HG02884 (cell line): Measurements from ENCODE around the gene MOV10L1.
"Not testable (repeated sequence)": the region's sequence is repeated elsewhere in the genome, so short reads cannot be mapped to it uniquely, and the experiment has no call there.

ENCODE experiments used
- ATAC-seq: cut with Tn5 transposase; IDR thresholded peaks from one replicate; pipeline ENCODE4 v1.9.1; 2021; ENCODE audit warnings: mild to moderate bottlenecking, moderate library complexity; ENCODE audit not compliant: unreplicated experiment

The MOV10L1 gene

DNA sequence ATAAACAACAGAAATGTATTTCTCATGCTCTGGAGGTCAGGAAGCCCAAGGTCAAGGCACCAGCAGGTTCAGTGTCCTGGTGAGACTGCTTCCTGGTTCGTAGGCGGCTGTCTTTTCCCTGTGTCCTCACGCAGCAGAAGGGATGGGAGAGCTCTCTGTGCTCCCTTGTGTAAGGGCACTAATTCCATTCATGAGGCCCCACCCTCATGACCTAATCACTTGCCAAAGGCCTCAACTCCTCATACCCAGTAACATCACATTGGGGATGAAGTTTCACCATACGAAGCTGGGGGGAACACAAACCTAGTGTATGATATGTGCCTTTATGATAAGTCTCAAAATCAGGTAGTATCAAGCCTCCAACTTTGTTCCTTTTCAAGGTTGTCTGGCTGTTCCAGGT lies 42.1 kb downstream of the MOV10L1 start:
- ATAC-seq: no peak

- no peak for ATAC-seq
Observed at GRCh38 chr22:50134481-50134880, 44.7 kb downstream of the MOV10L1 start.

DNA sequence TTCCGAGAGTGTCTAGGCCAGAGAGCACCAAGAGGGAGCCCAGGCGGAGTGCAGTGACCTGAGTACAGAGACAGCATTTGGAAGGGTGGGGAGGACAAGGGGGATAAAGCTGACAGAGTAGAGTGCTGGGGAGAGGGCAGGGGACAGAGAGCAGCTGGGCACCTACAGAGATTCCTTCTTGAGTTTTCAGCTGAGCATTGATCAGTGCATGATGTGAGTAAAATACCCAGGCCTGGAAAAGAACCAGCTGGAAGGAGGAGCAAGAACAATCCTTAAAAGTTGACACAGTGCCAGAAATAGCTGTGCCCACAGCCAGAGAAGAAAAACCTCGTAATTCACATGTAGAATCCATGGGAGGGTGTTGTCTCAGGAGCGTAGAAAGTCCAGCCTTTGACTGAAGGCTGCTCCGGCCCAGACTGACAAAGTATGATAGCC lies 46.8 kb downstream of the MOV10L1 start:
- ATAC-seq: no peak

DNA sequence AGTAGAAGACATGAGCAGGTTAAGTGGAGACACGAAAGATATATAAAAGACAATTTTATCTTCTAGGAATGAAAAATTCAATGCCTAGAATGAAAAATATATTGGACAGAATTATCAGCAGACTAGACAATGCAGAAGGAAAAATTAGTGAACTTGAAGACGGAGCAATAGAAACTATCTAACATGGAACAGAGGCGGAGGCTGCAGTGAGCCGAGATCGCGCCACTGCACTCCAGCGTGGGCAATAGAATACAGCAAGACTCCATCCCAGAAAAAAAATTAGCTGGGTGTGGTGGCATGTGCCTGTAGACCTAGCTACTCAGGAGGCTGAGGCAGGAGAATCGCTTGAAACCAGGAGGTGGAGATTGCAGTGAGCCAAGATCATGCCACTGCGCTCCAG lies 47.5 kb downstream of the MOV10L1 start:
- not testable (repeated sequence) for ATAC-seq

DNA sequence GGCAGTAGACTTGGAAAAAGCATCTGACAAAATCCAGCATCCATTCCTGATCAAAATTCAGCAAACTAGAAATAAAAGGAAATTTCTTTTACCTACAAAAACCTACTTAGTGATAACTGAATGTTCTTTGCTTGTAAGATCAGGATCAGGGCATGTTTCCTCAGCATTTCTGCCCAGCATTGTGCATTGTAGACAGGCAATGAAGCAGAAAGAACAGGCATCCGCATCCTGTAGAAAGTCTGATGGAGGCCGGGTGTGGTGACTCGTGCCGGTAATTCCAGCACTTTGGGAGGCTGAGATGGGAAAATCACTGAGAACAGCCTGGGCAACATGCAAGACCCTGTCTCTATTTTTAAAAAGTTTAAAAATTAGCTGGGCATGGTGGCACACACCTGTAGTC lies 48.2 kb downstream of the MOV10L1 start:
- no peak for ATAC-seq

DNA sequence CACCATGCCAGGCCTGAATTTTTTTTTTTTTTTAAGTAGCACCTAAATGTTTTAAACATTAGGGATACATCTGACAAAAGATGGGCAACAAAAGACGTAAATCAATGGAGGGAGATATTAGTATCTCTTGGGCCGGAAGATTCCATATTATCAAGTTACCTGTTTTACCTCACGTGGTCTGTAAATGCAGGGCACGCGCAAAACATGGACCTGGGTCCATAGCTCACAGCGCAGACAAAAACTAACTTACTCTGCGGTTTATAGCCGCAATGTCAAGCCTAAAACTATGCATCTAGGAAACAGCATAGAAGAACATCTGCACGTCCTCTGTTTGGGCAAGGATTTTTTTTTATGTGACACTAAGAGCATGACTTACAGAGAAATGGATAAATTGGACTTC lies 49.2 kb downstream of the MOV10L1 start:
- no peak for ATAC-seq

GRCh38 chr22:50139843-50140415 lies 50.1 kb downstream of the MOV10L1 start:
- no peak for ATAC-seq

GRCh38 chr22:50140615-50141014 lies 50.8 kb downstream of the MOV10L1 start:
- ATAC-seq: no peak

DNA sequence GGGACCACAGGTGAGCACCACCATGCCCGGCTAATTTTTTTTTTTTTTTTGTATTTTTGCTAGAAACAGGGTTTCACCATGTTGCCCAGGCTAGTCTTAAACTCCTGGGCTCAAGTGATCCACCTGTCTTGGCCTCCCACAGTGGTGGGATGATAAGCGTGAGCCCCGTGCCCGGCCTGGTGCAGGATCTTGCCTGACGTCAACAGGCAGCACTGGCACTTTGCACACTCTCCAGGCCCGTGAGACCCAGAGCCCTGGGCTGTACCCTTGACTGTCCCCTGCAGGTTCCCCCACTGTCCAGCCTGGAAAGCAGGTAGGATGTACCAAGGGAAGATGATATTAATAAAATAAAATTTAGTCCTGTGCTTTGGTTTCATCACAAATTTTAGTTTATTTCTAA lies 51.7 kb downstream of the MOV10L1 start:
- no peak for ATAC-seq

GRCh38 chr22:50141891-50142363 lies 52.1 kb downstream of the MOV10L1 start:
- ATAC-seq: no peak

- no peak for ATAC-seq
Observed at GRCh38 chr22:50143096-50143495, 53.3 kb downstream of the MOV10L1 start.

- no peak for ATAC-seq
Observed at GRCh38 chr22:50144005-50144614, 54.3 kb downstream of the MOV10L1 start.

DNA sequence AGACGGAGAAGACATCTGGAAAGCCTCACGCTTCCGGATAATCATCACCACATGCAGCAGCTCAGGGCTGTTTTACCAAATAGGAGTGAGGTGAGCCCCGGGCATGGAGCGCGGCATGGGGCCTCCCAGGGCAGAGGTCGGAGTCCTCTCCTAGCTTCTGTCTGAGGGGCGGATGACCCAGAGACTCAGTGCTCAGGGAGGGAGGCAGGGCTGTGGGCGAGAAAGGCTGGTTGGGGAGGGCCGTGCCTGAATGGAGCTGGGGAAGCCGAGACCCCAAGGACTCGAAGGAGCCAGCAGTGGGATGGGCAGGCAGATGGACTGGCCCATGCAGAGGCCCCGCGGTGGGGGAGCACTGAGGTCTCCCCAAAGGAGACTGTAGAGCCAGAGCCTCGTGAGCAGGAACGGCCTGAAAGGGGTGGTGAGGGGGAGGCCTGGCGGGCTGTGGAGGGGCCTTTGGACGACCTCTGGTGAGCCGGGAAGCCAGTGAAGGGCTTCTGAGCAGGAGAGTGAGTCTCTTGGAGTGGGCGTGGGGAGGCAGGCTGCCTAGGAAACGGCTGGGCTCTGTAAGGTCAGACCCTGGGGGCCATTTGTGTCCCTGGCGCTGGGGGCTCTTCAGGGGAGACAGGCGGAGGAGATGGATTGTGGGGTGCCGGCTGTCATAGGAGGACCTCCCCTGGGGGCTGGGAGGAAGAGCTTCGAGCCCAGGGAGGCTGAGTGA lies 56.1 kb downstream of the MOV10L1 start:
- ATAC-seq: no peak

GRCh38 chr22:50146439-50147238 lies 56.8 kb downstream of the MOV10L1 start:
- ATAC-seq: no peak

GRCh38 chr22:50147258-50148165 lies 57.7 kb downstream of the MOV10L1 start:
- ATAC-seq: not testable (repeated sequence)

DNA sequence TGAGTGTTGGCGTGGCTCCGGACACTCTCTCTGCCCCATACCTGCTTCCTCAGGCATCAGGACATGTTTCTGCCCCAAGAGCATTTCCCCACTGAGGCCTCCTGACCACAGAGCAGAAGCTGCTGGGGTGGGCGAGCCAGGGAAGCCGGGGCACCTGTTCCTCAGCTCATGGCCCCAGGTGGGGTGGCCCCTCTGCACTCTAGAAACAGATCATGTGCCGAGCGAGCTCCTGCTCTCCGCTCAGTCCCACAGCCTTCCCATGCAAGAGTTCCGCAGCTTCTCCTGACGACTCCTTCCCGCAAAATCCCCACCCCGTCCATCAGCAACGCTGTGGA lies 58.3 kb downstream of the MOV10L1 start:
- ATAC-seq: no peak

DNA sequence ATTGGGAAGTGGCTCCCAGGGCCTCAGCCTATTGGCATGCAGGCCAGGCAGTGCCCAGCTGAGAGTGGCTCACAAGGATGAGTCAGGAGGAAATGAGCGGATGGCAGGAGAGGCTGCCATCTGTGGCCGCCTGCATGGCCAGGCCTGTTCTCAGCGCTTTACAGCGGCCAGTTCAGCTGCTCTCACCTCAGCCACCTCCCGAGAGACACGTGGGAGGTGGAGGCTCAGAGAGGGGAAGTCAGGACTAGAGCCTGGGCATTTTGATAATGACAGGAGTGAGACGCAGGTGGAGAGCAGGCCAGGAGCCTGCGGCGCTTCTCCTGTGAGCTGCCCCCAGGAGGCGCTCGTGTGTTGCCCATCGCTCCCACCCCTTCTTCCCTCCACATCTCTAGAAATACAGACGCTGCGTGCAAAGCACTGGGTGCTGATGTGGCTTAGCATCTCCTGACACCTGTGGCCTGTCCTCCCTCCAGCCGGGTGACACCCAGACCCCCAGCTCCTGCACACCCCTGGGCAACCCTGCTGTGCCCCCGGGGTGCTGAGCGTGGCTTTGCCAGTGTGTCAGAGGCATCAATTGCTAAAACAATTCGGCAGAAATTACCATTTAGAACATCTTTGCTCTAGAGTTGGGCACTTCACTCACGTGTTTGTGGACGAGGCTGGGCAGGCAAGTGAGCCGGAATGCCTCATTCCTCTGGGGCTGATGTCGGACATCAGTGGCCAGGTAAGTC lies 59.4 kb downstream of the MOV10L1 start:
- no peak for ATAC-seq

- ATAC-seq: no peak
Observed at GRCh38 chr22:50150161-50151129, 60.6 kb downstream of the MOV10L1 start.
